HG02970 (cell line): Measurements from ENCODE around the gene ZFYVE9.
"Not testable (repeated sequence)": the region's sequence is repeated elsewhere in the genome, so short reads cannot be mapped to it uniquely, and the experiment has no call there.

Experiments
- ATAC-seq: cut with Tn5 transposase; IDR thresholded peaks from one replicate; pipeline ENCODE4 v1.9.1; 2021; ENCODE audit warnings: mild to moderate bottlenecking, moderate library complexity, moderate number of reproducible peaks; ENCODE audit not compliant: unreplicated experiment, low FRiP score

The ZFYVE9 gene

DNA sequence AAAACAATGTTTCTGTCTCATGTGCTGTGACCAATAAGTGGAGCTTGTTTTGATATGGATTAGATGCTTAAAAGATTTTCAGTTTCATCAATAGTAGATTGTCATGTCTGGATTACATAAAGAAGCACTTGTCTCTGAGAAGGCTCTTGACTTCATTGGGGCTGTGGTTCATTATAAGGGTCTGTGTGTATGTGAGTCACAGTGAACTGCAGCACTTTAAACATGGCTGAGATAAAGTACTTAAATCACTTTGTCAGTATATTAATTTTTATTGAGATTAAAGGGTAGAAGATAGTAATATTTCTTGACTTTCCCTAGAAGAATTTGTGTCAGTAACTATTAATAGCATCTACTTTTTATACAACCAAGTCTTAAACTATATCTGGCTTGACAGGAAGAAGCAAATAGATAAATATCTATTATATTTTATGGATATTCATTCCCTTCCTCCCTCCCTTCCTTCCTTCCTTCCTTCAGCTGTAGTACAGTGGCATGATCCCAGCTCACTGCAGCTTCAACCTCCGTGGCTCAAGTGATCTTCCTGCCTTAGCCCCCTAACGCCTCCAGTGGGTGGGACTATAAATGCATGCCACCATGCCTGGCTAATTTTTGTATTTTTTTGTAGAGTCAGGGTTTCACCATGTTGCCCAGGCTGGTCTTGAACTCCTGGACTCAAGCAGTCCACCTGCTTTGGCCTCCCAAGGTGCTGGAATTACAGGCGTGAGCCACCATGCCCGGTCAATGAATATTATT lies 48.8 kb downstream of the ZFYVE9 start:
- no peak for ATAC-seq

DNA sequence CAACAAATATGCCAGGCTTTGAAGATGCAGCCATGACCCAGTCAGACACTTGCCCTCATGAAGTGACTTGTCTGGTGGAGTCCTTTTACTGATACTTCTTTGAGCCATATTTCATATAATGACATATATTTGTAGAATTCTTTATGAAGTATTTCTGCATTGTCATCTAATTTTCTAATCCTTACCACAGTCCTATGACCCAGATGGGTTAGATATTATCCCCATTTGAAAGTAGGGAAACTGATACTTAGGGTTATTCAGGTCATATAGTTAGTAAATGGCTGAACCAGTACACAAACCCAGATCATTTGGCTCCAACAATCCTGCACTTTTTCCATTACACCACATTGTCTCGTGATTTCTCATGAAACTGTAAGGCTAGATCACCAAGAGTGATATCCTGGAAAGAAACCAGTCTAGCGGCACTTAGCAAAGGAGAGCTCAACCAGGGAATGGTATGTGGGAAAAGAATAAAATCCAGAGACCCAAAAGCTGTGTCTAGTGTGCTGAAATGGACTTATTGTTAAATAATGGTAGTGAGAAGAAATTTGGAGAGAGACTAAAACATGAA lies 49.6 kb downstream of the ZFYVE9 start:
- no peak for ATAC-seq

DNA sequence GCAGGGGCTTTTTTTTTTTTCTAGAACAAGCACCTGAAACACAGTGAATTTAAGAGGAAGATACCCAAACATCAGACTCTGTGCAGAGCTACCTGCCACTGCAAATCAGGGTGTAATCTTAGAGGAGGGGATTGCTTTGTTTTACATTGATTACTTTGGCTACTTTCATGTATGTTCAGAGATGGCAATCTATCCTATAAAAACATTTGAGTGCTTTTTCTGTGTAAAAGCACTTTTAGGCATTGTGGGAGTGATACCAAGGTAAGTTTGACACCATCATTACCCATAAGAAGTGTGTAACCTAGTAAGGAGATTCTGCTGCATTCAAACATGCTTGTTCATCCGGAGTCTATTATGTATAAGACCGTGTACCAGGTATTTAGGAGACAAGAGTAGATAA lies 50.1 kb downstream of the ZFYVE9 start:
- ATAC-seq, result no peak

DNA sequence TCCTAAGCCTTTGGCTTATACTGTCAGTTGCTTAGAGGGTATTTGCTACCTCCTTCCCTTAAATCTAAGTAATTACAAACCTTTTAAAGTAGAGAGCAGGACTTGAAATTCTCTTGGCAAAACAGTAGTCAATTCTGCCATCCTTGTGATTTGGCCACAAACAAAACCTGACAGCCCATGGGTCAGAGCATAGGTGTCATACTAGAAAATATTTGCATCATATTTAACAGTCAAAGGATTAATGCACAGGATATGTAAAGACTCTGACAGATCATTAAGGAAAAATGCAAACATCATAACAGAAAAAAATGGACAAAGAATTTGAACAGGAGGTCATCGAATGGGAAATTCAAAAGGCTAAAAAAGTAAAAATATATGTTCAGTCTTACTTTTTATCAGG lies 50.5 kb downstream of the ZFYVE9 start:
- no peak for ATAC-seq

DNA sequence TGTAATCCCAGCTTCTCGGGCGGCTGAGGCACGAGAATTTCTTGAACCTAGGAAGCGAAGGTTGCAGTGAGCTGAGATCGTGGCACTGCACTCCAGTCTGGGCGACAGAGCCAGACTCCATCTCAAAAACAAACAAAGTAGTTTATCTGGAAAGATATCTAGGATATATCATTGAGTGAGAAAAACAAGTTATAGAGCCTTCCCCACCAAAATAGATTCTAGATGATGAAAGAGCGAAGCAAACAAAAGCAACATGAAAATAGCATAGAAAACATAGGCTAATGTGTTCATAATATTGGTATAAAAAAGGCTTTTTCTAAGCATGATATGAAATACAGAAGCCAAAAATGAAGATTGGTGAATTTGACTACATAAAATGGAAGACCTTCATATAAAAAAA lies 52.1 kb downstream of the ZFYVE9 start:
- ATAC-seq, result no peak

DNA sequence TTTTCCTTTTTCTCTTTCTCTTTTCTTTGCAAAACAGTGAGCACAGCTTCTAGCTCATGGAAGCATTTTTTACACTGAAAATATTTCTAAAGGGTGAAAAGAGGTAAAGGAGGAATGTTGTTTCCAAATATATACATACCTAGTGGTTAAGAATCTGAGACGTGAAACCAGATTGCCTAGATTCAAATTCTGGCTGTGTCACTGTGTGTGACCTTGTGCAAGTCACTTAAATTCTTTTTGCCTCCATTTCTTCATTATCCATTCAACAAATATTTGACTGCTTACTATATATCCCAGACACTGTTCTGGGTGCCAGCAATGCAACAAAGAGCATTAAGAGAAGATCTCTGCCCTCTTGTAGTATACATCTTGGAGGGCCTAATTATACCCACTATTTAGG lies 53.3 kb downstream of the ZFYVE9 start:
- ATAC-seq, result no peak

DNA sequence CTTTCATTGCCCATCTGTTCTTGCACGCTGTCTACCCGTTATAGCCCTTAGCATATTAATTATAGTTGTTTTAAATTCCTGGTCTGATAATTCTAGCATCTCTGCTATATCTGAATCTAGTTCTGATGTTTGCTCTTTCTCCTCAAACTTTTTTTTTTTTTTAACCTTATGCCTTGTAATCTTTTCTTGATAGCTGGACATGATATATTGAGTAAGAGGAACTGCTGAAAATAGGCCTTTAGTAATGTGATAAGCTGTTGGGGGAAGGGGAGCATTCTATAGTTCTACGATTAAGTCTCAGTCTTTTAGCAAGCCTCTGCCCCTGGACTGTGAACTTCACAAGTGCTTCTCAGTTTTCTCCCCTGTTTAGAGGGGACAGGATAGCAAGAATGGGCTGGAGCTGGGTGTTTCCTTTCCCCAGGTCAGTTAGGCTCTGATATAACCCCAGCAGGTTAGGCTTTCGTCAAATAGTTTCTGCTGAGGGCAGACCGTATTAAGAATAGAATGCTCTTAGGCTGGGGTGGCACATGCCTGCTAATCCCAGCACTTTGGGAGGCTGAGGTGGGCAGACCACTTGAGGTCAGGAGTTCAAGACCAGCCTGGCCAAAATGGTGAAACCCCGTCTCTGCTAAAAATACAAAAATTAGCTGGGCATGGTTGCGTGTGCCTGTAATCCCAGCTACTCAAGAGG lies 62.2 kb downstream of the ZFYVE9 start:
- no peak for ATAC-seq

DNA sequence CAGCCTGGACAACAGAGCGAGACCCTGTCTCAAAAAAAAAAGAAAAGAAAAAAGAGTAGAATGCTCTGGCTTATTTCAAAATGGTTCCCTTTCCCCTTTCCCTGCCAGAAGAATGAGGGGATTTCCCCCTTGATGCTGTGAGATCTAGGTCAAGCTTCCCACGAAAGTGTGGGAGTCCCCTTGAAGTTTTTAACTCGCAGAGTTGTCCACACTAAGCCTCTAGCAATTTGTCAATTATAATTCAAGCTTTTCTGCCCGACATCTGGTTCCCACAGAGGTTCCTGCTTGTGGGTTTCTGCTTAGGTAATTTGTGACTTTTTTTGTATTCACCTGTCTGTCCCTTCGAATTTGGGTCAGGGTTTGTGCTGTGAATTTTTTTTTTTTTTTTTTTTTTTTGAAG lies 62.8 kb downstream of the ZFYVE9 start:
- ATAC-seq, result no peak

DNA sequence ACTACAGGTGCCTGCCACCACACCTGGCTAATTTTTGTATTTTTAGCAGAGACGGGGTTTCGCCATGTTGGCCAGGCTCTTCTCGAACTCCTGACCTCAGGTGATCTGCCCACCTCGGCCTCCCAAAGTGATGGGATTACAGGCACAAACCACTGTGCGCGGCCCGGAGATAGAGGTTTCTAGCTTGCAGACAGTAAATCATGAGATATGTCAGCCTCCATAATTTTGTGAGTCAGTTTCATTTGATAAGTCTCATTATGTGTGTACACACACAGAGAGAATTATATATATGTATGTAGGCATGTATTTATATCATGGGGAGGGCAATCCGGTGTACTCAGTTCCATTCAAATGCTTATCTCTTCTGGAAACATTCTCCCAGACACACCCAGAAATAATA lies 64.8 kb downstream of the ZFYVE9 start:
- not testable (repeated sequence) for ATAC-seq

DNA sequence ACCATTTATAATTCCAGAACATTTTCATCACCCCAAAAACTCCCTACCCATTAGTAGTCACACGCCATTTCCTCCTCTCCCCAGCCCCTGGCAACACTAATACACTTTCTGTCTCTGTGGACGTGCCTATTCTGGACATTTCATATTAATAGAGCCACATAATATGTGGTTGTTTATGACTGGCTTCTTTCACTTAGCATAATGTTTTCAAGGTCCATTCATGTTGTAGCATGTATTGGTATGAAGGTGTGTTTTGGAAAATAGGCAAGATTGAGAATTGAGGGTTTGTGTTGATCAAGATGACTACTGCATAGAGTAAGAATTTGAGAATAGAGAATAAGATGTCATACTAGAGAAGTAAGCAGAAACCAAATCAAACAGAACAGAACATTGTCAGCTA lies 67.5 kb downstream of the ZFYVE9 start:
- ATAC-seq, result no peak

DNA sequence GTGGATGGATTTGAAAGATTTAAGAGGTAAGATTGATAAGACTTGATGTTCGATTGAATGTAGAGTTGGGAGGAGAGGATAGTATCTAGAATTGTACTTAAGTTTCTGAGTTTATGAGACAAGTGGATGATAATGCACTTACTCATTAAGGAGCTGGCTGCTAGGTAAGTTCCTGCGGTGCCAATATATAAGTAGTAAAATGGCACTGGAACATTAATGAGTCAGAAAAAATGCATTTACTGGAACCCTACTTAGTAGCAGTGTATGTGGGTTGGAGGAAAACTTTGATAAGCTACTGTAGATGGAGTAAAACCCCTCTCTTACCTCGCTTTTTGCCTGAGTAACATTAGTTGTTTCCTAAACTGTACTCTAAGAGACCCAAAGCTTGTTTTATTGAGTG lies 68.2 kb downstream of the ZFYVE9 start:
- no peak for ATAC-seq

DNA sequence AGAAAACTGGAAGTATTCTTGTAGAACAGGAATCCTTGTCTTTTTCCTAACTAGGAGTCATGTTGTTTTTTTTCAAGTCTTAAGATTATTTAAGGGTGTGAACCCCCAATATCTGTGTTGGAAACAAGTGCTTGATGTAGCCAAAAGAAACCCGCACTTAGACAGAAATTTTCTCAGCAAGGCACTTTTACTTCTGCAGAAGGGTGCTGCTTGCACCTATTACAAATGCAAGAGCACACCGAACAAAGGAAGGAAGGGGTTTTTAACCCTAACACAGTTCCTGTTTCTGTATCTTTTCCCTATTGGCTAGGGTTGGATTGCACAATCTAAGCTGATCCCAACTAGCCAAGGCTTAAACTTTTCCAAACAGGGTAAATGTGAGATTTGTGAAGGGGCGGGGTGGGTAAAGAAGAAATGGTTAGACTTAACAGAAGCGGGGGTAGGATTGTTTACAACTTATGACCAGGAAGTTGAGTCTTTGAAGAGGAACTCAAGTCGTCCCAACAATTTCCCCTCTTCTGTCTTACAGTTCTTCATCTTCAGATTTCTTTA lies 75.1 kb downstream of the ZFYVE9 start:
- no peak for ATAC-seq

DNA sequence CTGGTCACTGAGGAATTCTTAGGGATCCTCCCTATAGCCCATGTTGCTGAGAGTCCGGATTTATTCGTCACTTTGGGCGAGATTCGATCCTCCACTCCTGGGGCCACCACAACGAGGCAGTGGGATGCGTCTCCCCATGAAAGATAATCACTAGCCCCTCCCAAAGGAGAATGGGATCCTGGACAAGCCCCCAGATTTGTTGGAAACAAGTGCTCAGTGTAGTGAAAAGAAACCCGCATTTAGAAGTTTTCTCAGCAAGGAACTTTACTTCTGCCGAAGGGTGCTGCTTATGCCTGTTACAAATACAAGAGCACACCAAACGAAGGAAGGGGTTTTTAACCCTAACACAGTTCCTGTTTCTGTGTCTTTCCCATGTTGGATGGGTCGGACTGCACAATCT lies 83.3 kb downstream of the ZFYVE9 start:
- ATAC-seq, result no peak

DNA sequence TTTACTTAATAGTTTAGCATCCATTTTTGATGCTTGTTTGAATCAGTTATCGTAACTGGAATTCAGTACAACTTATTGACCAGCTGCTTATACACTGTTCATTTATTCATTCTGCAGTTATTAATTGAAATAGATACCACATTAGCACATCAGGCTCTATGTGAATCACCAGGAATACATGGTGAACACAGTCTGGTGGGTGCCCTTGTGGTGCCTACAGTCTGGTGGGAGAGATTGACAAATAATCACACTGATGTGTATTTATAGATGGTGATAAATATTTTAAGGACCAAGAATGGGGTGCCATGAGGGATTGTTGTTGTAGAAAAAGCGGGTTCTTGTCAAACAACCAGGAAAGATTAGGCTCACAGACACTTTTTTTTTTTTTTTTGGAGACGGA lies 87.6 kb downstream of the ZFYVE9 start:
- no peak for ATAC-seq

DNA sequence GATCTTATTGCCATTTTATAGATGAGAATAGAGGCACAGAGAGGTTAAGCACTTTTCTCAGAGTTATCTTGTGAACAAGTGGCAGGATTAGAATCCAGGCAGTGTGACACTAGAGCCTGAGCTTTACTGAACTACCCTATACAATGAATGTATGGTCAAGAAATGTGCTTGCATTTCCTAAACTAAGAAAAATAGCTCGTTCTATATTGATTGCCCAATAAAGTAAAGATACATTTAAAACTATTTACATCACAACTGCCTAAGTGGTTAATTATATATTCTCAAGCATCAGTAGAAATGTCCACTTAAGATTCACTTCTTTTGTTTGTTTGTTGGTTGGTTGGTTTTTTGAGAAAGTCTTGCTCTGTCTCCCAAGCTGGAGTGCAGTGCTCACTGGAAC lies 91.6 kb downstream of the ZFYVE9 start:
- no peak for ATAC-seq

DNA sequence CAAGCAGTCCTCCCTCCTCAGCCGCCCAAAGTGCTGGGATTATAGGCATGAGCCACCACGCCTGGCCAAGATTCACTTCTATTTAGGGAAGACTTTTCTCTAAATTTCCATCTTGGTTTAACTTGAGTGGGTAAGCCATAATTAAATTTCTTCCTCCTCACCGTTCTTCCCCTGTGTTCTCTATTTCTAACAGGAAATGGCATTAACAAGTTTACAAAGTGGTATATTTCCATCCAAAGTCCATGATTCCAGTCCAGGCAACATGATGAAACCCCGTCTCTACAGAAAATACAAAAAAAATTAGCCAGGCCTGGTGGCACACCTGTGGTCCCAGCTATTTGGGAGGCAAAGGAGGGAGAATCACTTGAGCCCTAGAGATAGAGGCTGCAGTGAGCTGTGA lies 92.1 kb downstream of the ZFYVE9 start:
- no peak for ATAC-seq

DNA sequence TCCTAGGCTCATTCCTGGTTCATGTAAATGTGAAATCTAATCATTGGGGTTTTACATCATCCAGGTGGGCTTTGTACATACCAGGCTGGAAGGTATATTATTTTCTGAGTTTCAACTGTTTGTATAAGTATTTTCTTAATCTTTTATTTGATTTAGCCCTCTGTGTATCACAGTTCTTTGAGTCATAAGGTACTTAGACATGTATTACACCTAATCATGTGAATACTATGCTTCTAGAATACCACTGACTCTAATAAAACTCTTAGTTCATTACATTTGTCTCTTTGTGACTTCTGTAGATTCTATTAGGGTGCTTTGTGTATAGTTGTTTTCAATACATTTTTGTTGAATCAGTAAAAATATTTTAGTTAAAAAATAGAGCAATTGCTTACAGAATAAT lies 92.8 kb downstream of the ZFYVE9 start:
- no peak for ATAC-seq

DNA sequence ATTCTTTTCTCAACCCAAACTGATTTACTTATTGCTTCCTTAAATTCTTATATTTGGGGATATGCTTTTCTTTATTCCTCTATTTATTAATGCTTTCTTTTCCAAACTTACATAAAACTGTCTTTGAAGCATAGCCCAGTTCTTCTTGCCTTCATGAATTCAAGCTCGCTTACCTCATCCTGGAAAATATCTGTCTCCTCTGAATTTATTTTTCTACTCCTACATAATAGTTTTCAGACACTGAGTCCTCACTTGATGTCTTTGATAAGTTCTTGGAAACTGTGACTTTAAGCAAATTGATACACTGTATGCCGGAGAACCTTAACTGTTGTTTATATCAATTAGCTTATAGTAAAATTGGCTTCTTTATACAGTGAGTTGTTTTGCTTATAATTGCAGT lies 93.8 kb downstream of the ZFYVE9 start:
- ATAC-seq, result no peak

DNA sequence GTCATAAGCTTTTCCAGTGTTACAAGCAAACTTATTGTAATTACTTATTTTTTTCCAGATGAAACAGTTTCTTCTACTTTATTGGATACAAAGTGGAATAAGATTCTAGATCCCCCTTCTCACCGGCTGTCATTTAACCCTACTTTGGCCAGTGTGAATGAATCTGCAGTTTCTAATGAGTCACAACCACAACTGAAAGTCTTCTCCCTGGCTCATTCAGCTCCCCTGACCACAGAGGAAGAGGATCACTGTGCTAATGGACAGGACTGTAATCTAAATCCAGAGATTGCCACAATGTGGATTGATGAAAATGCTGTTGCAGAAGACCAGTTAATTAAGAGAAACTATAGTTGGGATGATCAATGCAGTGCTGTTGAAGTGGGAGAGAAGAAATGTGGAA lies 95.5 kb downstream of the ZFYVE9 start:
- ATAC-seq, result no peak

DNA sequence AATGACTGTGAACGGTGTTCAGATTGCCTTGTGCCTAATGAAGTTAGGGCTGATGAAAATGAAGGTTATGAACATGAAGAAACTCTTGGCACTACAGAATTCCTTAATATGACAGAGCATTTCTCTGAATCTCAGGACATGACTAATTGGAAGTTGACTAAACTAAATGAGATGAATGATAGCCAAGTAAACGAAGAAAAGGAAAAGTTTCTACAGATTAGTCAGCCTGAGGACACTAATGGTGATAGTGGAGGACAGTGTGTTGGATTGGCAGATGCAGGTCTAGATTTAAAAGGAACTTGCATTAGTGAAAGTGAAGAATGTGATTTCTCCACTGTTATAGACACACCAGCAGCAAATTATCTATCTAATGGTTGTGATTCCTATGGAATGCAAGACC lies 96.6 kb downstream of the ZFYVE9 start:
- no peak for ATAC-seq

DNA sequence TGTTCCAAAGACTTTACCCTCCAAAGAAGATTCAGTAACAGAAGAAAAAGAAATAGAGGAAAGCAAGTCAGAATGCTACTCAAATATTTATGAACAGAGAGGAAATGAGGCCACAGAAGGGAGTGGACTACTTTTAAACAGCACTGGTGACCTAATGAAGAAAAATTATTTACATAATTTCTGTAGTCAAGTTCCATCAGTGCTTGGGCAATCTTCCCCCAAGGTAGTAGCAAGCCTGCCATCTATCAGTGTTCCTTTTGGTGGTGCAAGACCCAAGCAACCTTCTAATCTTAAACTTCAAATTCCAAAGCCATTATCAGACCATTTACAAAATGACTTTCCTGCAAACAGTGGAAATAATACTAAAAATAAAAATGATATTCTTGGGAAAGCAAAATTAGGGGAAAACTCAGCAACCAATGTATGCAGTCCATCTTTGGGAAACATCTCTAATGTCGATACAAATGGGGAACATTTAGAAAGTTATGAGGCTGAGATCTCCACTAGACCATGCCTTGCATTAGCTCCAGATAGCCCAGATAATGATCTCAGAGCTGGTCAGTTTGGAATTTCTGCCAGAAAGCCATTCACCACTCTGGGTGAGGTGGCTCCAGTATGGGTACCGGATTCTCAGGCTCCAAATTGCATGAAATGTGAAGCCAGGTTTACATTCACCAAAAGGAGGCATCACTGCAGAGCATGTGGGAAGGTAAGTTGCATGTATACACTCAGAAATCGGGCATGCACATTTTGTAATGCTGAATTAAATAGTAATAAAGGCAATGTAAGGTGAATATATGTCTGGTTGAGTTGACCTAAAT lies 97.2 kb downstream of the ZFYVE9 start:
- no peak for ATAC-seq
